NCI-H1930 (cell line): Measurements from ENCODE around the gene SLCO2B1.

ENCODE experiments used
- DNase-seq, 2 experiments: peaks; one replicate each; lab custom pipeline; 2025; lab: John Stamatoyannopoulos, UW

Gene SLCO2B1

GRCh38 chr11:75223954-75224643 lies 73.2 kb downstream of the SLCO2B1 start:
- no peak for DNase-seq

GRCh38 chr11:75225794-75226193 lies 74.9 kb downstream of the SLCO2B1 start:
- no peak for DNase-seq

DNA sequence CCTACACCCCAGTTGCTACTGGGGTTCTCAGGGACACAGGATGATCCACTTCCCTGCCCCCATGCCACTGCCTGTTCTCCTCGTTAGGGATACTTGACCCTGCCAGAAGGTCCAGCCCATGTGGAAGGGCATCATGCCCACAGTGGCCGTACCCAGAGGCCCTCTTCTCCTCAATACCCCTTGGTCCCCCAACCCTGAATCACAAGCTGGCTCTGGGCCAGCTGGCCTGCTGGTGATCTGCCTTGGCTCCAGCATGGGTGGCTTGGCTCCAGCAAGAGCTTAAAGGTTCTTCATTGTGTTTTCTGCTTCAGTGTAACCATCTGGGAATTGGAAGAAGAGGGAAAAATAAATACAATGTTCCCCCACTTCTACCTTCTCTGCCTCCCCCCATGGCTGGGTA lies 78.6 kb downstream of the SLCO2B1 start:
- DNase-seq = no peak

DNA sequence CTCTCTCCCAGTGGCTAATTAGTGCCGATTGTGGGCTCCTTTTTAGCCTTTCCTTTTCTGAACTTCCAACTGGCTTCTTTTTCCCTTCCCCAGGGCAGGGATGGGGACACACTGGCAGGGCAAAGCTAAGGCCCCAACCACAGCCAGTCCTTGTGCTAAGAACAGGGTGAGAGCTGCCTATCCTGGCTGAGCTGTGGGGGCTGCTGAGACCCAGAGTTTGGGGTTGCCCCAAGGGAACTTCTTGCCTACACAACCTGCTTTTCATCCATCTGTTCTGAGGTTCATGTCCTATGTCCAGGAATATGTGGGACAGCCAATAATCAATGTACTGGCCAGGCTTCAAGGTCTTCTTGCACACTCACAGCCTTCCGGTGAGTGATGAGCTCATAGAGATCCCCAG lies 79.7 kb downstream of the SLCO2B1 start:
- DNase-seq = no peak

- no peak for DNase-seq
These were observed 82.9 kb downstream of the SLCO2B1 start for GRCh38 chr11:75233754-75234172.

GRCh38 chr11:75236062-75236461 lies 85.2 kb downstream of the SLCO2B1 start:
- DNase-seq = no peak

DNA sequence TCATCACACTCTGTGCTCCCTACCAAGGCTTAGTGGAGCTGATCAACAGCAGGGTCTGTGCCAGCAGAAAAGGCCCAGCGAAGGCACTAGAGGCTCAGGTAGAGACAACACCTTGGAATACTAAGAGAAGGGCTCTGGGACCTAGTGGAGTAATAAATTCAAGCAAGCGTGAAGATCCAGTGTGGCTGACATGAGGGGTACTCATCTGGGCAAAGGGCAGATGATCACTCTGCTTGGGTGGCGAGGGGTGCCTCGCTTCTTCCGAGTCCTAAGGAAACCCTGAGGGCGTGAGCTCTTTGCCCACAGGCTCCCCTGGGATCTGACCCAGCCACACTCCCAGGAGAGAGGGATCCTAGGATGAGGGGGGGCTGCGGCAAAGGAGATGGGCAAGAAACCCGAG lies 86.1 kb downstream of the SLCO2B1 start:
- no peak for DNase-seq

DNA sequence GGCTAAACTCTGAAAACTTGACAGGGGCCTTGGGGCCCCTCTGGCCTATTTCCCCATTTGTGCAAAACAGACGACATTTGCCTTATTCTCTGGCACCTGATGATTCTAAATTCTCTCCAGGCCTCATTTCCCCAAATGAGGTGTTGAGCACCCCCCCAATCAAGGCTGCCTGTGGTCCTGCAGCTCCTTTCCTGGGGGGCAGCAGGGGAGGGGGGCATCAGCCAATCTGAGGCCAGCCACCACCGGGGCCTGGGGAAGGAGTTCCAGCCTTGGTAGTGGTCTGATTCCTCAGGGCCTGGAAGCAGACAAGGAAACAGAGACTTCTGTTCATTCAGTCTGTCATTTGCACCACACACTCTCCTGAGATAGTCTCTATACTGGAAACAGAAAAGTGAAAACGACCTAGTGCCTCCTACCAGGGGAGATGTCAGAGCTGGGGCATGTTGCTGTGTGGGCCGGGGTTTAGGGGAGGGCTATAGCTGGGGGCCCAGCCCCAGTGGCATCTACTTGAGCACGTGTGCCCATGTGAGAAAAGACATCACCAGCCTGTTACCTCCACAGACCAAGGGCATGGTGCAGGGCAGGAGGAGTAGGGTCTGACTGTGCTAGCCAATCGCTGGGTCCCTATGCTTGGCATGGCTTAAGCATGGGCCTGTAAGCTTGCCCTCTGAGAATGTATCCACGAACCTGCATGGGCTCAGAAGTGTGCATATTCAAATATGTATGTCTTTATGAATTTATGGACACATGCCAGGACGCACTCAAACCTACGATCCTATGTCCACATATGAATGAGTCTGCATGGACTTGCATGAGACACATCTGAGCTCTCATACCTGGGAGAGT lies 87.9 kb downstream of the SLCO2B1 start:
- no peak for DNase-seq

- DNase-seq = no peak
These were observed 88.8 kb downstream of the SLCO2B1 start for GRCh38 chr11:75239531-75240290.

DNA sequence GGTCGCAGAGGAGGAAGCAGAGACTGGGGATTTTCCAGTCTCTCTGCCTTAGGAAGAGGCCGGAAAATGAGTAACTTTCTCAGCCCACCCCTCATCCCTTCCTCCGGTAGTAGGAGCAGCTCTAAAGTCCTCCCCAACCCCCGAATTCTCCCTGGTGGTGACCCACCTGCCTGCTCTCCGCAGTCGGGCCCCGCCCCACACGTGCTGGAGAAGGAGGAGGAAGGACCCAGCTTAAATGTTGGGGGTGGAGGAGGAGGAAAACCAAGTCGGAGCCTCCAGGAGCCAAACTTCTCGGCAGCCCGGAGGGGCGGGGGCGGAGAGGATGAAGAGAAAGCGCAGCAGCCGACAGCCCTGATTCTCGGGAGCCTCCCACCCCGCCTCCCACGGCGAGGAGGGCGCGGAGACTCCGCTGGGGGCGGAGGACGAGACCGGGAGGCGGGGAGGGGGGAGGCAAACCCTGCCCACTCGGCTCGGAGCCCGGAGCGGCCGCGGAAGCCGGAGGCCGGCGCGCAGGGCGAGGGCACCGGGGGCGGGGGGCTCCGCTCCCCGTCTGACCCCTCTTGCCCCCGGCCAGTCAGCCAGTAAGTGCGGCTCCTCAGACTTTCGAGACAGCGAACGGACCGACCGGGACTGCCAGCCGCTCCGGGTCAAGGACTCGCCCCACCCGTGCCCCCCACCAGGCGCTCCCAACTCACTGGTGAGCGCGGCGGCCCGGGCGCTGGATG lies 89.6 kb downstream of the SLCO2B1 start, which contains the start of gene TPBGL:
TPBGL (plus strand) TSS at position 464 of the 725 bp plus-strand sequence. CDS start 276 bp downstream, outside the sequence.
- DNase-seq = peak in 1 of 2 experiments; percentile 8

- peak; percentile 70 to 92 for DNase-seq
These were observed 90.4 kb downstream of the SLCO2B1 start for GRCh38 chr11:75241036-75241905.

- no peak for DNase-seq
These were observed 91.2 kb downstream of the SLCO2B1 start for GRCh38 chr11:75241906-75242644.

DNA sequence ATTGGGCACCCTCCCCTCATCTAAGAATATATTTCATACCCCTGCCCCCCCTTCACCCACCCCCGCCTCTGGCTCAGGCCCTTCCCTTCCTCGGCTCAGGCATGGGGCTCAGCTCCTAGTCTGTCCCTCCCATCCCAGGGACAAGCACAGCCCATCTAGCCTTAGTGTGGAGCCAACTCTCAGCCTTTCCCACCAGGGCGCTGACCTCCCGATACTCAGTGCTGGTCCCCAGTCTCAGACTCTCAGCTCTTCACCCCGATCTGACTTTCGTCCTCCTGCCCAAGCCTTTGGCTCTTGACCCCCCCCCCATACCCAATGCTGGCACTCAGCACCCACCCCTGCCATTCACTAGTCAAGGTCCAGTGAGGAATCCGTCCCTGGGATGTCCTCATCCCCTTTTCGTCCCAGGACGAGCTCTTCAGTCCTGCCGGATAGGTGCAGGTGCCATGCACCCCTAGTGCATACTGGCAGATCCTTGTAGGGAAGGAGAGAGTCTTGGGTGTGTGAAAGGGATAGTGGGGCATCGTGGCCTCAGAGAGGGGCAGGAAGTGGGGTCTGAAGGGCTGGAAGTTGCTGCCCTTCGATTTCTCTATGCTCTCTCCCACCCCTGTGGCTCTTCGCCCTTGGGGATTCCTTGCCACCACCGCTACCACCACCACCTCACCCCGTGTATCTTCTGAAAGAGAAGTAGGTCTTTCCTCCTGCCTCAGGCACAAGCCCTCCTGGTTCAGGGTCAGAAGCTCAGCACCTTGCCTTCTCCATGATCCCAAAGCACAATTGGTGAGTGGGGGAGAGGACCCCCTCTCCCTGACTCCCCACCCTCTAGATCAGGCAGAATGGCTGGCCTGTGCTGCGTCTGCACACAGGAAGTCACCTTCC lies 92.1 kb downstream of the SLCO2B1 start:
- DNase-seq = no peak

- DNase-seq = no peak
These were observed 93.3 kb downstream of the SLCO2B1 start for GRCh38 chr11:75244052-75244814.

GRCh38 chr11:75245356-75246005 lies 94.6 kb downstream of the SLCO2B1 start:
- no peak for DNase-seq

DNA sequence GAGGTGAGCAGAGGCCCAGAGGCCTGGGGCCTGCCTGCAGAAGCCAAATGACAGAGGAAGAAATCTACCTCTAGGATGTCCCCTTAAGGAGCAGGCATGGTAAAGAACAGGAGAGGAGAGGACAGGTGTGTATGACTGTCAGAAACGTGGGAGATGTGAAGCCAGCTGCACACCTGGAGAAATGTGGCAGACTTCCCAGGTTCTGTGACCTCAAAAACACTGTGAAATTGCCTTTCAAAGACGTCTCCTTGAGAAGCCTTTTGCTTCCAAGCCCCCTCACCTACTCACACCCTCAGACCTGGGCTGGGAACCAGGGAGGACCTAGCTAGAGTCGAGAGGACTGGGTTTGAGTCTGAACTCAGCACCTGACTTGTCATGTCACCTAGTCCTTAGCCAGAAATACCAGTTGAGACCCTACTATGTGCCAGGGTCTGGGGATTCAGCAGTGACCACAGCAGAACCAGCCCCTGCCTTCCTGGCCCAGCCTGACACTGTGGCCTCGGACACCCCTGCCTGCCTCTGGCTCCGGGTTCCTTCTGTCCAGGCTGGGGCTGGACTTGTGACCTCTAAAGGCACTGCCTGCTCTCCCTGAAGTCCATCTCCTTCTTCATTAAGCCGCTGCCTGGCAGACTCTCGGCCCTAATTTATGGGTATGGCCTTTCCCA lies 95.2 kb downstream of the SLCO2B1 start:
- DNase-seq = no peak

GRCh38 chr11:75246671-75247350 lies 95.9 kb downstream of the SLCO2B1 start:
- no peak for DNase-seq
